KBM-7 (cell line): Measurements from ENCODE around the gene SLC22A4.

Experiments used
- DNase-seq: peaks from one replicate; pipeline ENCODE4 v3.0.0-alpha.2; 2015
- in situ Hi-C: fragments of 300-500 bp; cut with MboI; formaldehyde crosslinking; loops from 2 replicates; pipeline ENCODE4 v1.14.3; 2020; ENCODE audit warnings: low sequenced_read_pairs, low pct_unique_long_range_greater_than_20kb, mixed read lengths

Gene SLC22A4

GRCh38 chr5:132384506-132385050, 90.4 kb downstream of the SLC22A4 start:
- DNase-seq: no peak

GRCh38 chr5:132385326-132386105, 91.3 kb downstream of the SLC22A4 start:
- DNase-seq: peak; percentile 66
- in situ Hi-C loops: no loop called here

More at GRCh38 chr5:132384506-132385050, 90.4 kb downstream of the SLC22A4 start:
- in situ Hi-C loops: no loop called here

- DNase-seq: peak; percentile 75
- in situ Hi-C loops: no loop called here
These were observed 92.6 kb downstream of the SLC22A4 start for GRCh38 chr5:132386644-132387286.

DNA sequence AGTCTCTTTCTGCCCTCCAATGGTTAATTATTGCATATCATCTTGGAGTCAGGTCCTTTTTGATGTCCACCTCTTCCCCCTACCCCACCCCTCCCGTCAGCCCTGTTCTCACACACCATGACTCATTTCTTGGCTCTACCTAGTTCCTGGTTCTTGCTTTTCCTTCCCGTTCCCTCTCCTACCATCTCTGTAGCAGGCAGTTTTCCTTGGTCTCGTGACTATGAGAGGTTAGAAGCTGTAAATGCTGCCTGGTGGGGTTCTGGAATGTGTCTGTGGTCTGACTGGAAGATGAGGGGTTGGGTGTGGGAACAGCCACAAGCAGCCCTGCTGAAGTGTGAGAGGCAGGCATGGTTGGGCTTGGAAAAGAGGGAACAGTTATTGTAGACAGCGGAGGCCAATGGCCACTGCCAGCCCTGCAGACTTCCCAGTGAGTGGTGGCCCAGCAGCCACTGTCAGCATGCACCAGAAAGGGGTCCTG, 93.5 kb downstream of the SLC22A4 start:
- in situ Hi-C loops: no loop called here
- DNase-seq: peak; percentile 42

DNA sequence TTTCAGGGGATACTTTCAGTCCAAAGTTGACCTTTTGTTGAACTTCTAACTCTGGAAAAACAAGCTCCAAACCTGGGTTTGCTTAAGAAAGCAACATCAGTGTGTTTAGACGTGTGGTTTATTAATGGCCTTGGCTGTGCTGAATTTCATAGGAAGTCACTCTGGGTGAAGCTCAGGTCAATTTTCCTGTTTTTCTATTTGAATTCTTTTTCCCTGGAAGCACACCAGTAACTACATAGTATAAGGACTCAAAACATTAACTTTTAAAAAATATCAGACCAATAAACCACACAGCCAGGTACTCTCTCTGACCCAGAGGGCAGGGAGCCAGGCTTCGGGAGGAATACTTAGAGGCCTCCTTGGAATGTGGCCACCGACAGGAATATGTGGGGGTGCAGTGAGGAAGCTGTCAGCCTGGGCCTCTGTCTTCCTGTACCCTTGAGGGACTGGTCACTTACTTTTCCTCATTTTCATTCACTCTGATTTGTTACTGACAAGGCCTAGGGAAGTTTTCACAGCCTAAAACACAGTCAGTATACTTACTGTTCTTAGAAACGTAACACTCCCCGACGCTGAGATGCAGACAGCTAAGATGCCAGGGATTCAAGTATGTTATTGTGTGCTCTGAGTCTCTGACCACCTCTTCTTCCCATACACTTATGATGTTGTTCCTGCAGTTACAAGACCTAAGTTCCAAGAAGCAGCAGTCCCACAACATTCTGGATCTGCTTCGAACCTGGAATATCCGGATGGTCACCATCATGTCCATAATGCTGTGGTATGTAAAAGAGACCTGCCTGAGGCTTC, 94.3 kb downstream of the SLC22A4 start:
- DNase-seq: no peak
- in situ Hi-C loops: no loop called here

GRCh38 chr5:132389051-132389331, 94.8 kb downstream of the SLC22A4 start:
- in situ Hi-C loops: no loop called here
- no peak for DNase-seq

DNA sequence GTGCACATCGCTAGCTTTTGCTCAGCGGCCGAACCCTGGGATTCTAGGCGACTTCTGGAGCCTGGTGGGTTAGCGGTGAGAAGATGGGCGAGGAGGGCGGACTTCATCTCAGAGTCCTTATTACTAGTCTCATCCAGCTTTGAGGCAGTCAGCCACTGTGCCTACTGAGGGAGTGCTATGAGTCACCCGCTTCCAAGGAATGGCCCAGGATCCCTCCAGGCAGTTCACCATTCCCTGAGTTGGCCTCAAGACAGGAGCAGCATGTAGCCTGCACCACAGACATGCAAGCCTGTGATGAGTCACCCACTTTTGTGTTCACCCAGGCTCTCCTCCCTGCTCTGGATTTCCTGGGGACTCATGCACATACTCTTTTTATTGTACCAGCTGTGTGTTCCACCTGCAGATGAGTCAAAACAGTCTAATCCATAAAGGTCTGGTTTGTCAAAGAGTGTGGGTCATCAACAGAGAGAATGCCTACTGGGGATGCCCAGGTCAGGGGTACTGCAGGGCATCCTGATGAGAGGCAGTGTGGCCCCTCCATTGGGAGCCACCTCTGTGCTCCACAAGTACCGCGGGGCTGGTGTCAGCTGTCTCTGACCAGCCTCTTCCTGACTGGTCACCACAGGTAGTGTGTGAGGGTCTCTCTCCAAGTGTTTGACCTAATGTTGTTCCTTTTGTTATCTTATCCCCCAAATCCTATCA, 95.5 kb downstream of the SLC22A4 start:
- DNase-seq: no peak
- in situ Hi-C loops: no loop called here

DNA sequence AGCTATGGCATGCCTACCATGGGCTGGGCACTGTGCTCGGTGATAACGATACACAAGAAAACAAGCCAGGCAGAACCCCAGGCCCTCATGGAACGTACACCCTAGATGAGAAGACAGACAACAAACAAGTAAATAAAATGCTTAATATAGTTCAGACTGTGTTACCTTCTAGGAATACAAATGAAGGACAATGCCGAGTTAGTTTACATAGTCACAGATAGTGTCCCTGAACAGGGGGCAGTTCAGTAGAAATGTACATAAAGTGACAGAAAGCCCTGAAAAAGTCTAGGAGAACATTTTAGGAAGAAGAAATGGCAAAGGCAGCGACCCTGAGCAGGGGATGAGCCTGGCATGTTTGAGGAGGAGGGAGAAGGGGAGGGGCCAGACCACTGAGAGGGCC, 97.1 kb downstream of the SLC22A4 start:
- in situ Hi-C loops: no loop called here
- DNase-seq: no peak

DNA sequence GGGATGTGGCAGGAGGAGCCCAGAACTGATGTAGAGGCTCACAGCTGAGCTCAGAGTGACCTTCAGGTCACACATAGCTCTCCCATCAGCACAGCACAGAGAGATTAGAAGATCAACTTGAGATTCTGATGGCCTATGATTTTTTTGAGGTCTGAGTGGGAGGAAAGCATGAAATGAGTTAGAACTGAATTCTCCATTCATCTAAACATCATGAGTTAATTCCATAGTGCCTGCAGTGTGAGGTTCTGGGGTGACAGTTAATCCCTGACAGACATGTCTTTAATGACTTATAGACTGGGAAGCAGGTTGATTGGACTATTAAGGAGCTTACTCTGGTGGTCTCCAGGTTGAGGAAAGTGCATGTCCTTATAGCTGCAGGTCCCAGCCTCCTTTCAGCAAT, 97.7 kb downstream of the SLC22A4 start:
- DNase-seq: no peak
- in situ Hi-C loops: no loop called here

GRCh38 chr5:132392411-132392810, 98.2 kb downstream of the SLC22A4 start:
- DNase-seq: no peak
- in situ Hi-C loops: no loop called here

DNA sequence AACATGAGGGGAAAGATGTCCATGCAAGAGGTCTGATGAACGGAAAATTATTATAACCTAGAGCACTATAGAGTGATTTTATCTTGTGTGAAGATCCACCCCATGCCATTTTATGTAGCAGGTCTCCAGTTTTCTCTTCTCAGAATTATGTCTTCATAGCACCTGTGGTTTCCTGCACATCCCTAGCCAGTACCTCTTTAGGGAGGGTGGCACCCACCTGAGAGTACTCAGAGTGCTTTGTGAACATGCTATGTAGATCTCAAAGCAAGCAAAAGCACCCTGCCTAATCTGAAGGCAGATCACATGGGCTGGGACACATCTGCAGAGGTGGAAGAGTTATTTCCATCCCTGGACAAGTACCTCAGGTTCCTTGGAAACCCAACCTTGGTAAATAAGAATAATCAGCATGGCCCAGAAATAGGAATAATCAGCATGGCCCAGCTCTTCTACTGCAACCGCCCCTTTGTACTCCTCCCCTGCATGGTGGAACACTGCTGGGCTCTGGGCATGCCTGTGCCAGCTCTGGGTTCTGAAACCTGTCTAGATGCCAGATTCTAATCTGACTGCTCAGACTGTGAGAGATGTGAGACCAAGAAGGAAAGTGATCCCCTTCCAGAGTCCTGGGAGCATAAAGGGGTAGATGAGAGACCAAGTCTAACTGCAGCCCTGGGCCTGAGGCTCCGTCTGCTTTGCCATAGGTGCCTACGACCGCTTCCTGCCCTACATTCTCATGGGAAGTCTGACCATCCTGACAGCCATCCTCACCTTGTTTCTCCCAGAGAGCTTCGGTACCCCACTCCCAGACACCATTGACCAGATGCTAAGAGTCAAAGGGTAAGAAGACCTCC, 99.0 kb downstream of the SLC22A4 start:
- in situ Hi-C loops: no loop called here
- no peak for DNase-seq
